ENCODE measurements around the gene NRXN3. TPM values are rescaled to one million over a fixed set of nuclear protein-coding genes. Genes with fewer than 3 reads are reported as not detected.

Gene NRXN3
- total and polyA plus RNA-seq, 2 of the 4 experiments (the other 2 are of a cell fraction), result 4.8 to 25.1 TPM

DNA sequence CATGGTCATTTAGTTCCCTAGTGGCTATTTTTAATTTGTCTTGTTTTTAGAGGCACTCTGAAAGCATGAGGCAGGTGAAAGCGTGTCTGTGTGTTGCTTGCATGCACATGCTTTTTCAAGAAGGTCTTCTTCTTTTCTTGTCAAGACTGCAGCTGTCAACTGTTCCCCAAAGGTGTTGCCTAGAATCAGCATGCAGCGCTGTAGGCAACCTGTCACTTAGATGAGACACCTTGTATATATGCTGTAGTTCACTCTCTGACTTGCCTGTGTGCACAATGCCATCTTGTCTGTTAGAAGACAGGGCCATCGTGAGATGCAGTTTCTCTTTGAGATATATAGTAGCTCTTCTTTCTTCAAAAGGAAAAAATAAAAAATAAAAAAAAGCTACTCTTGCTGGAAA lies 1155.4 kb downstream of the NRXN3 start:
- ChIA-PET CTCF (interaction anchor here (0.6 kb wide), 1 partner anchor 1426 kb away, joined by 3 read pairs; no protein-coding TSS in a partner anchor), POLR2A (ENCODE audit: unreplicated experiment) (no interaction called here)
- no peak overlapping the region for H4K8ac ChIP-seq (ENCODE audit: low read depth in 2 of 2, low read length in 2 of 2)
- DNase-seq, result no peak
- H4K20me1 ChIP-seq (ENCODE audit: insufficient read depth, low read length), result no peaks in the 10 kb centered on the region
- ATAC-seq (ENCODE audit: low read depth), result no peak
- no peak overlapping the region for H3K4me3 ChIP-seq (ENCODE audit: insufficient read depth, low read depth, low read length)
- no peaks in the 10 kb centered on the region for H3K27me3 ChIP-seq (ENCODE audit: control insufficient read depth, insufficient read depth, low read length)
- intact Hi-C loops (cut with micrococcal nuclease), result no loop called here
- no peak overlapping the region for H4K5ac ChIP-seq (ENCODE audit: low read depth, low read length)
- no peak overlapping the region for H2AFZ ChIP-seq (replicated peaks; ENCODE audit: low read length, poor library complexity)
- WGBS, 2 experiments (ENCODE audit: extremely low coverage in 2 of 2, insufficient read length in 1 of 2), result no CpG with 5 or more reads among the region's 3 CpGs
- no peak overlapping the region for H2AK5ac ChIP-seq (ENCODE audit: low read depth, low read length)
- no peak overlapping the region for H3K9ac ChIP-seq (ENCODE audit: low read depth, low read length)
- no TSS peak for BruUV-seq (replicated peaks)
- H3K4me2 ChIP-seq (ENCODE audit: low read depth, low read length), result no peak overlapping the region
- no peak overlapping the region for H3K14ac ChIP-seq (replicated peaks; ENCODE audit: low read depth, low read length)
- no peaks in the 10 kb centered on the region for H3K9me3 ChIP-seq (ENCODE audit: control insufficient read depth, insufficient read depth, low read length)
- H3K27ac ChIP-seq (ENCODE audit: insufficient read depth, low read length), result no peak overlapping the region
- H3K18ac ChIP-seq (ENCODE audit: low read depth, low read length), result no peak overlapping the region
- no peak overlapping the region for H3K56ac ChIP-seq (ENCODE audit: extremely low read depth, insufficient read depth, low read length)
- peaks cover 6% of the 10 kb centered on the region; the same call in 1 of the 2 replicates for H3K9me1 ChIP-seq (ENCODE audit: insufficient read depth, low read length)
- dilution Hi-C loops (cut with HindIII; ENCODE audit: low sequenced_read_pairs, unreplicated experiment), result no loop called here
- no peak overlapping the region for H2AK9ac ChIP-seq (replicated peaks; ENCODE audit: low read depth, low read length, poor library complexity)
- no peak overlapping the region for H3K4ac ChIP-seq (ENCODE audit: low read depth, low read length)
- no peak overlapping the region for H2BK20ac ChIP-seq (ENCODE audit: low read depth, low read length)
- H4K91ac ChIP-seq (ENCODE audit: insufficient read depth, low read depth, low read length), result no peak overlapping the region
- H2BK5ac ChIP-seq (ENCODE audit: low read depth, low read length, poor library complexity, severe bottlenecking), result no peak overlapping the region
- H2BK15ac ChIP-seq (ENCODE audit: low read depth, low read length), result no peak overlapping the region
- H2BK120ac ChIP-seq (ENCODE audit: low read depth, low read length), result no peak overlapping the region
- H3K4me1 ChIP-seq (ENCODE audit: control insufficient read depth, insufficient read depth, low read length), result peaks cover 7% of the 10 kb centered on the region
- H3K36me3 ChIP-seq (ENCODE audit: control insufficient read depth, insufficient read depth, low read length), result no peaks in the 10 kb centered on the region
- H3K79me1 ChIP-seq (ENCODE audit: low read depth in 1 of 2, low read length in 2 of 2), result no peaks in the 10 kb centered on the region
- TF ChIP-seq, protein P1, sequence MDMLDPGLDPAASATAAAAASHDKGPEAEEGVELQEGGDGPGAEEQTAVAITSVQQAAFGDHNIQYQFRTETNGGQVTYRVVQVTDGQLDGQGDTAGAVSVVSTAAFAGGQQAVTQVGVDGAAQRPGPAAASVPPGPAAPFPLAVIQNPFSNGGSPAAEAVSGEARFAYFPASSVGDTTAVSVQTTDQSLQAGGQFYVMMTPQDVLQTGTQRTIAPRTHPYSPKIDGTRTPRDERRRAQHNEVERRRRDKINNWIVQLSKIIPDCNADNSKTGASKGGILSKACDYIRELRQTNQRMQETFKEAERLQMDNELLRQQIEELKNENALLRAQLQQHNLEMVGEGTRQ (IDR thresholded peaks at IDR 0.05; ENCODE audit: low read depth, low read length), result no peak
- TF ChIP-seq FOS (IDR thresholded peaks at IDR 0.05; ENCODE audit: low read depth, low read length) (no peak), MAFK (IDR thresholded peaks at IDR 0.05; ENCODE audit: low read depth, low read length) (no peak), BHLHE40 (IDR thresholded peaks at IDR 0.05; ENCODE audit: low read depth, low read length) (no peak), RCOR1 (IDR thresholded peaks at IDR 0.05; ENCODE audit: insufficient replicate concordance, low read length) (no peak), RAD21 (IDR thresholded peaks at IDR 0.05; ENCODE audit: low read length) (no peak)
- TF ChIP-seq, protein P2, sequence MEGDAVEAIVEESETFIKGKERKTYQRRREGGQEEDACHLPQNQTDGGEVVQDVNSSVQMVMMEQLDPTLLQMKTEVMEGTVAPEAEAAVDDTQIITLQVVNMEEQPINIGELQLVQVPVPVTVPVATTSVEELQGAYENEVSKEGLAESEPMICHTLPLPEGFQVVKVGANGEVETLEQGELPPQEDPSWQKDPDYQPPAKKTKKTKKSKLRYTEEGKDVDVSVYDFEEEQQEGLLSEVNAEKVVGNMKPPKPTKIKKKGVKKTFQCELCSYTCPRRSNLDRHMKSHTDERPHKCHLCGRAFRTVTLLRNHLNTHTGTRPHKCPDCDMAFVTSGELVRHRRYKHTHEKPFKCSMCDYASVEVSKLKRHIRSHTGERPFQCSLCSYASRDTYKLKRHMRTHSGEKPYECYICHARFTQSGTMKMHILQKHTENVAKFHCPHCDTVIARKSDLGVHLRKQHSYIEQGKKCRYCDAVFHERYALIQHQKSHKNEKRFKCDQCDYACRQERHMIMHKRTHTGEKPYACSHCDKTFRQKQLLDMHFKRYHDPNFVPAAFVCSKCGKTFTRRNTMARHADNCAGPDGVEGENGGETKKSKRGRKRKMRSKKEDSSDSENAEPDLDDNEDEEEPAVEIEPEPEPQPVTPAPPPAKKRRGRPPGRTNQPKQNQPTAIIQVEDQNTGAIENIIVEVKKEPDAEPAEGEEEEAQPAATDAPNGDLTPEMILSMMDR (conservative IDR thresholded peaks at IDR 0.05; ENCODE audit: low read depth, low read length), result no peak
- in situ Hi-C loops (cut with MboI; ENCODE audit: low sequenced_read_pairs), result no loop called here
- no peak overlapping the region for H3K23ac ChIP-seq (ENCODE audit: low read depth, low read length)

Measured in IMR-90 (cell line).